Fibroblast of pulmonary artery (primary cell): Measurements from ENCODE around the gene EEF2K.

Source experiments
- DNase-seq: peaks from one replicate; pipeline ENCODE4 v3.0.0-alpha.2; 2010; ENCODE audit warnings: low read depth
- H3K4me3 ChIP-seq: replicated peaks from 2 replicates; pipeline ENCODE4 v1.5.1; 2011; ENCODE audit warnings: low read depth, mild to moderate bottlenecking, control low read depth, low read length, moderate library complexity
- TF ChIP-seq, protein P1 (sequence below): IDR thresholded peaks from 2 replicates; pipeline ENCODE4 v1.5.1; 2011; ENCODE audit warnings: mild to moderate bottlenecking, control low read depth, low read length, inconsistent platforms; ENCODE audit errors: missing control alignments

EEF2K gene

DNA sequence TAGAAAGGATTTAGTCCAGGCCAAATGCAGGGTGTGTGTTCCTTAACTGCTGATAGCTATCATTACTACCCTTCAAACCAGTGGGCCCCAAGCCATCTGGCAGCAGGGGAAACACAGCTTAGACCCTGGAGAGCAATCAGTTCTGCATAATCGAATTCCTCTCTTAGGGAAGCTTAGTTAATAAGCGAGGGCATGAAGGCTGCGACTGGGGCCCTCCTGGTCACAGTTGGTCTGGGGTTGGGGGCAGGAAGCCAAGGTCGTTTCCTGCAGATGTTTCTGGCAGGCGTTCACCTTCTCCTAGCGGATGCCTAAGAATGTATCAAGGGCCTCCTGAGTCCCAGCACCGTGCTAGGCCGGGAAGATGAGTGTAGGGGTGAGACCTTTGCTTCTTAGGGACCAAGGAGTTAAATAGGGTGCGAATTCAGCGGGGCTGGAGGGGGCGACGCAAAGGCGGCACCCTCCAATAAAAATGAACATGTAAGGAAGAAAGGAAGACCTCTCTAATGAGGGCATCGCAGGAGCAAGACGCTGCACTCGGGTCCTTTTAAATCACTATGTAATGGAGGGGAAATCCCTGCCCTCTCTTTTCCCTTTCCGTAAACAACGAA, 16.5 kb upstream of the EEF2K start:
- TF ChIP-seq, protein P1, sequence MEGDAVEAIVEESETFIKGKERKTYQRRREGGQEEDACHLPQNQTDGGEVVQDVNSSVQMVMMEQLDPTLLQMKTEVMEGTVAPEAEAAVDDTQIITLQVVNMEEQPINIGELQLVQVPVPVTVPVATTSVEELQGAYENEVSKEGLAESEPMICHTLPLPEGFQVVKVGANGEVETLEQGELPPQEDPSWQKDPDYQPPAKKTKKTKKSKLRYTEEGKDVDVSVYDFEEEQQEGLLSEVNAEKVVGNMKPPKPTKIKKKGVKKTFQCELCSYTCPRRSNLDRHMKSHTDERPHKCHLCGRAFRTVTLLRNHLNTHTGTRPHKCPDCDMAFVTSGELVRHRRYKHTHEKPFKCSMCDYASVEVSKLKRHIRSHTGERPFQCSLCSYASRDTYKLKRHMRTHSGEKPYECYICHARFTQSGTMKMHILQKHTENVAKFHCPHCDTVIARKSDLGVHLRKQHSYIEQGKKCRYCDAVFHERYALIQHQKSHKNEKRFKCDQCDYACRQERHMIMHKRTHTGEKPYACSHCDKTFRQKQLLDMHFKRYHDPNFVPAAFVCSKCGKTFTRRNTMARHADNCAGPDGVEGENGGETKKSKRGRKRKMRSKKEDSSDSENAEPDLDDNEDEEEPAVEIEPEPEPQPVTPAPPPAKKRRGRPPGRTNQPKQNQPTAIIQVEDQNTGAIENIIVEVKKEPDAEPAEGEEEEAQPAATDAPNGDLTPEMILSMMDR = no peak
- DNase-seq = peak; percentile 46
- peak overlapping the region; percentile 60 for H3K4me3 ChIP-seq

DNA sequence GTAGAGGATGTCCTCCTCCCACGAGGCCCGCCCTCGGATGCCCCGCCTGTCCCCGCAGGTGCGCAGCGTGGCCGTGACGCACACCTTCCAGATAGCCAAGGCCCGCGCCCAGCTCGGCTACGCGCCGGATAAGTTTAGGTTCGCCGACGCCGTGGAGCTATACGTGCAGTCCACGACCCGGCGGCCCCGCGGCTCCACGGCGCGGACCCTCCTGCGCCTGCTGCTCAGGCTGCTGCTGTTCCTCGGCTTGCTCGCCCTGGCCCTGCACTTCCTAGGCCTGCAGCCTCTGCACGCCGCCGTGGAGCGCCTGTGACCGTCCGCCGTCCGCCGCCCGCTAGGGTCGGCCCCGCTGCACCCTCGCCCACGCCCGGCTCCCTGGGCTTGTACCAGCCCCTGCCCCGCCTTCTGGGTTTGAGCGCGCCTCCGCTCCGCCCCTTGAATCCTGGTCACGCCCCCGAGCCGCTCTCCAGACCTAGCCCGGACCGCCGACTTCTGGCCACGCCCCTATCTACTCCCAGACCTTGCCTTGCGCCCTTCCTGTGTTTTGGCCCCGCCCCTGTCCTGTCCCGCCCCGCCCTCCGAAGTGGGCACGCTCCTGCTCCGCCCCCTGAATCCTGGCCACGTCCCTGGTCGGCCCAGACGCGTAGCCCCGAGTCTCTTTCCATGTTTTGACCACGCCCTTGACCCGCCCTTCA, 15.8 kb upstream of the EEF2K start:
- TF ChIP-seq, protein P1 = no peak
- peak; percentile 25 for DNase-seq
- peak overlapping the region; percentile 60 for H3K4me3 ChIP-seq

DNA sequence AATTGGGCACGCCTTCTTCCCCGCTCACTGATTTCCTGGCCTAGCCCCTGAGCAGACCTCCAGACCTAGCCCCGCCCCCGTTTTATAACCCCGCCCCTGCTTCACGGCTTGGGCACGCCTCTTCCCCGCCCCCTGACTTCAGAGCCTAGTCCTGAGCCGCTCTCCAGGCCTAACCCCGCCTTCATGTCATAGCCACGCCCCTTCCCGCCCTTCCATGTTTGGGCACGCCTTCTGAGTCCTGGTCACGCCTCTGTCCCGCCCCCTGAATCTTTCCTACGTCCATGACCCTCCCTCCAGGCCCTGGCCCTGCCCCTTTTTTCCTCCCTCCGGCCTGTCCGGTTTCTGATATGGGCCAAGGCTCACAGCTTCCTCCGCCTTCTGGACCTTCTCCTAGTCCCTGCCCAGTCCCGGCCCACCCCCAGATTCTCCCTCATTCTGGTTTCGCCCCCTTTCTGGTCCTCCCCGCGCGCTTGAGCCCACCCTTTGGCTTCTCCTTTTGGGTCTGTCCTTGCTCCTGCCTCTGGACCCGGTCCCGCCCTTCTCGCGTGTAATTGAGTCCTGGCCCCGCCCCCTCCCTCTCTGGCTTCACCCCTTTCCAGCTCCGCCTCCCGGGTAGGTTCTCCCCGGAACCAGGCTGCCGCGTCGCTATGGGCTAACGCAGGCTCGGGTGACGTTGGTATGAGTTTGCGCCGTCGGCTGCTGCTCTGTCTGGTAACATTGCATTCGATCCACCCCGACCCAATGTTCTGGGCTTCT, 15.1 kb upstream of the EEF2K start:
- DNase-seq = peak; percentile 100
- peak overlapping the region; percentile 62 for H3K4me3 ChIP-seq
- TF ChIP-seq, protein P1 = no peak

DNA sequence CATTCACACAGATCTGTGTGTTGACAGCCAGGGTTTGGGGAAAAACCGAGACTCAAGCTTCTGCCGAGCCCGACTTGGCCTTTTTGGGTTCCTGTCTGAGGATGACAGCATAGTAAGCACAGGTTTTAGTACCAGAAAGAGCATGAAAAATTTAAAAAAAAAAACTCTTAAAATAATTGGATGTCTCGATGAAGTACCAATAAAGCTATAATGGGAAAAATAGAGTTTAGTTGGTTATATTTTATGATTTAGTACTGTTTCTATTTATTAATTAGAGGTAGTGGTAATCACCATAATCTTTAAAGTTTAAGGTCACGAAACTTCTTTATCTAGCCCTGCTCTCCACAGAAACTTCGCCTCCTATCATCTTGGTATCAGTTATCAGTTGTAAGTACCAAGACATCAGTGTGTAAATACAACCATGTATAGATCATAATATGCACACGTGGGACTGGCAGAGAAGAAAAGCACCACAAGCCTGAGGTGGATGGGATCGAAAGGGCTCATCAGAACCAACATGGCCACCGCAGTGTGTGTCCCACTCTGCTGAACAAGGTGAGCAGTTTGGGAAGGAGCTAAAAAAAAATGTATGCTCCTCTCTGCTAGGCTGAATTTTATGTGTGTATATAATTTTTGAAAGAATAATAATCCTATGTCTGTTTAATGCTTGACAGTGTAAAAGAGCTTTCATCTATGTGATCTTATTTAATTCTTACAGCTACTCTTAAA, 14.4 kb upstream of the EEF2K start:
- DNase-seq = no peak
- TF ChIP-seq, protein P1 = no peak
- peak overlapping the region; percentile 62 for H3K4me3 ChIP-seq

DNA sequence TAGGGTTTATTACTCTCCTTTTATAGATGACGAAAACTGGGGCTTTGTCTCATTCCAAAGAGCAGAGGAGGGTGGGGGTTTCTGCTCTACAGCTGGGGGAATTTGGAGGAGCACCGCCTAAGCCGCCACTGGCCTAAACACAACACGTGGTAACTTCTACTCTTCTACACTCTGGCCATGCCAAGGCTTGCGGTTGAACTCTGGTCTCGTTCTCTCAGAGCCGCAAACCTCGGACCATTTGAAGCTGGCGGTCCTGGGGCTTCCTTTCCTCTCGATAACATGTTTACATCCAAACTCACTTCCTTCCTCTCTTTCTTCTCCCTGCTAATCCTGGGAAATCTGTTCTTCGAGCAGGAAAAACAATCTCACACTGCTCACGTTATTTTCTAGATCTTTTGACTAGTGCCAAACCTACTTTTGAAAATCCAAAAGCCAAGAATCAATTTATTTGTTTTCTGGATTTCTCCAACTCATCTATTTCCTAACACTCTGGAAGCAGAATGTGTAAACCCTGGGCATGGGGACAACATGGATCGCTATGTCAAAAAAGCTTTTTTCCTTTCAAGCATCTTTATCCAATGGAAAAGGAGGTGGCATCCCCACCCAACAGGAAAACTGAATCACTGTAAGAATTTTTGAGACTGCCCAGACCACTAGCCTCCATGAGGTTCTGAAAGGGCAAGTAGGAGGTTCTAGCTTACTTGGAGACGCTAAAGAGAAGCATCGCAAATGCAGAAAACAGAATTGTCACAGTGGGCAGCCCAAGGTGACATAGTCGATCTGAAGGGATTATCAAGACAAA, 13.6 kb upstream of the EEF2K start:
- DNase-seq = peak; percentile 97
- peak overlapping the region; percentile 62 for H3K4me3 ChIP-seq
- TF ChIP-seq, protein P1 = no peak

DNA sequence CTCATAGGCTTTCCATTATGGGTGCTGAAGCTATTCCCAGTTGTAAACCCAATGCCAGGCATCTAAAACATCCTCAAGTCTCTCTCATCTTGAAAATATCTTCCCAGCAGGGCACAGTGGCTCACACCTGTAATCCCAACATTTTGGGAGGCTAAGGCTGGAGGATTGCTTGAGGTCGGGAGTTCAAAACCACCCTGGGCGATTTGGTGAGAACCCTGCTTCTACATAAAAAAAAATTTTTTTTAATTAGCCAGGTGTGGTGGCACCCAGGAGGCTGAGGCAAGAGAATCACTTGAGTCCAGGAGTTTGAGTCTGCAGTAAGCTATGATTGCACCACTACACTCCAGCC, 13.0 kb upstream of the EEF2K start:
- DNase-seq = no peak
- TF ChIP-seq, protein P1 = no peak
- peak overlapping the region; percentile 62 for H3K4me3 ChIP-seq
